ENCODE results near the gene TMEM266.

TMEM266 gene

GRCh38 chr15:76084256-76084655 lies 24.5 kb downstream of the TMEM266 start:
- Histone ChIP-seq H3K4me1 (no peaks in the 10 kb centered on the region), H3K9me3 (no peaks in the 10 kb centered on the region), H3K36me3 (replicated peaks) (no peaks in the 10 kb centered on the region), H3K4me3 (no peak overlapping the region), H3K27me3 (ENCODE audit: low read depth) (0 out of 2 replicates have a peak, but pooled peaks cover 2% of the 10 kb centered on the region)
- no peak for DNase-seq (ENCODE audit: low spot score in 2 of 2)
- in situ Hi-C loops (cut with MboI; ENCODE audit: low sequenced_read_pairs): no loop called here

- no peak for DNase-seq (ENCODE audit: low spot score in 2 of 2)
- Histone ChIP-seq H3K36me3 (replicated peaks) (no peaks in the 10 kb centered on the region), H3K9me3 (no peaks in the 10 kb centered on the region; the same call in 1 of the 2 replicates), H3K4me1 (no peaks in the 10 kb centered on the region), H3K4me3 (no peak overlapping the region), H3K27me3 (ENCODE audit: low read depth) (peaks cover 26% of the 10 kb centered on the region)
- in situ Hi-C loops (cut with MboI; ENCODE audit: low sequenced_read_pairs): loop anchor here (10.0 kb wide), 1 partner anchor 74 kb away; no protein-coding TSS in a partner anchor
Observed at GRCh38 chr15:76098685-76099084, 38.9 kb downstream of the TMEM266 start.

GRCh38 chr15:76099388-76099787 lies 39.6 kb downstream of the TMEM266 start:
- no peak for DNase-seq (ENCODE audit: low spot score in 2 of 2)
- peaks cover 26% of the 10 kb centered on the region for H3K27me3 ChIP-seq (ENCODE audit: low read depth)
- in situ Hi-C loops (cut with MboI; ENCODE audit: low sequenced_read_pairs): loop anchor here (10.0 kb wide), 1 partner anchor 75 kb away; no protein-coding TSS in a partner anchor

GRCh38 chr15:76100361-76100760 lies 40.6 kb downstream of the TMEM266 start:
- Histone ChIP-seq H3K9me3 (no peaks in the 10 kb centered on the region), H3K4me1 (no peaks in the 10 kb centered on the region), H3K27me3 (ENCODE audit: low read depth) (peaks cover 24% of the 10 kb centered on the region), H3K36me3 (replicated peaks) (no peaks in the 10 kb centered on the region), H3K4me3 (no peak overlapping the region)
- in situ Hi-C loops (cut with MboI; ENCODE audit: low sequenced_read_pairs): no loop called here
- DNase-seq (ENCODE audit: low spot score in 2 of 2): no peak

More at GRCh38 chr15:76099388-76099787, 39.6 kb downstream of the TMEM266 start:
- Histone ChIP-seq H3K36me3 (replicated peaks) (no peaks in the 10 kb centered on the region), H3K4me3 (no peak overlapping the region), H3K9me3 (no peaks in the 10 kb centered on the region; the same call in 1 of the 2 replicates), H3K4me1 (no peaks in the 10 kb centered on the region)

GRCh38 chr15:76101655-76102054 lies 41.9 kb downstream of the TMEM266 start:
- H3K36me3 ChIP-seq (replicated peaks): no peaks in the 10 kb centered on the region
- no peak overlapping the region for H3K4me3 ChIP-seq
- DNase-seq (ENCODE audit: low spot score in 2 of 2): no peak
- peaks cover 16% of the 10 kb centered on the region; the same call in 1 of the 2 replicates for H3K27me3 ChIP-seq (ENCODE audit: low read depth)
- H3K4me1 ChIP-seq: no peaks in the 10 kb centered on the region
- in situ Hi-C loops (cut with MboI; ENCODE audit: low sequenced_read_pairs): no loop called here
- no peaks in the 10 kb centered on the region for H3K9me3 ChIP-seq

- no peaks in the 10 kb centered on the region for H3K36me3 ChIP-seq (replicated peaks)
- no peaks in the 10 kb centered on the region for H3K4me1 ChIP-seq
- H3K9me3 ChIP-seq: no peaks in the 10 kb centered on the region
- H3K27me3 ChIP-seq (ENCODE audit: low read depth): peaks cover 2% of the 10 kb centered on the region; the same call in 1 of the 2 replicates
- in situ Hi-C loops (cut with MboI; ENCODE audit: low sequenced_read_pairs): no loop called here
- DNase-seq (ENCODE audit: low spot score in 2 of 2): no peak
- no peak overlapping the region for H3K4me3 ChIP-seq
Observed at GRCh38 chr15:76105391-76105790, 45.6 kb downstream of the TMEM266 start.

GRCh38 chr15:76105911-76106310 lies 46.1 kb downstream of the TMEM266 start:
- Histone ChIP-seq H3K4me3 (no peak overlapping the region), H3K36me3 (replicated peaks) (no peaks in the 10 kb centered on the region), H3K4me1 (no peaks in the 10 kb centered on the region), H3K27me3 (ENCODE audit: low read depth) (no peaks in the 10 kb centered on the region; the same call in 1 of the 2 replicates), H3K9me3 (no peaks in the 10 kb centered on the region)
- in situ Hi-C loops (cut with MboI; ENCODE audit: low sequenced_read_pairs): no loop called here
- no peak for DNase-seq (ENCODE audit: low spot score in 2 of 2)

- DNase-seq (ENCODE audit: low spot score in 2 of 2): no peak
- no peaks in the 10 kb centered on the region; the same call in 1 of the 2 replicates for H3K27me3 ChIP-seq (ENCODE audit: low read depth)
Observed at GRCh38 chr15:76107169-76107568, 47.4 kb downstream of the TMEM266 start.

GRCh38 chr15:76108021-76108723 lies 48.4 kb downstream of the TMEM266 start:
- in situ Hi-C loops (cut with MboI; ENCODE audit: low sequenced_read_pairs): no loop called here

More at GRCh38 chr15:76107169-76107568, 47.4 kb downstream of the TMEM266 start:
- no peaks in the 10 kb centered on the region for H3K36me3 ChIP-seq (replicated peaks)
- H3K4me1 ChIP-seq: no peaks in the 10 kb centered on the region
- no peak overlapping the region for H3K4me3 ChIP-seq
- in situ Hi-C loops (cut with MboI; ENCODE audit: low sequenced_read_pairs): no loop called here
- no peaks in the 10 kb centered on the region for H3K9me3 ChIP-seq

GRCh38 chr15:76109046-76109445 lies 49.3 kb downstream of the TMEM266 start:
- Histone ChIP-seq H3K9me3 (no peaks in the 10 kb centered on the region), H3K36me3 (replicated peaks) (no peaks in the 10 kb centered on the region), H3K4me1 (no peaks in the 10 kb centered on the region), H3K4me3 (no peak overlapping the region), H3K27me3 (ENCODE audit: low read depth) (no peaks in the 10 kb centered on the region)
- in situ Hi-C loops (cut with MboI; ENCODE audit: low sequenced_read_pairs): no loop called here
- DNase-seq (ENCODE audit: low spot score in 2 of 2): no peak

More at GRCh38 chr15:76108021-76108723, 48.4 kb downstream of the TMEM266 start:
- no peak for DNase-seq (ENCODE audit: low spot score in 2 of 2)
- Histone ChIP-seq H3K36me3 (replicated peaks) (no peaks in the 10 kb centered on the region), H3K9me3 (no peaks in the 10 kb centered on the region), H3K4me3 (no peak overlapping the region), H3K4me1 (no peaks in the 10 kb centered on the region), H3K27me3 (ENCODE audit: low read depth) (no peaks in the 10 kb centered on the region)

GRCh38 chr15:76114561-76114960 lies 54.8 kb downstream of the TMEM266 start:
- H3K27me3 ChIP-seq (ENCODE audit: low read depth): no peaks in the 10 kb centered on the region
- H3K4me1 ChIP-seq: no peaks in the 10 kb centered on the region
- no peaks in the 10 kb centered on the region for H3K9me3 ChIP-seq
- no peak for DNase-seq (ENCODE audit: low spot score in 2 of 2)
- no peak overlapping the region for H3K4me3 ChIP-seq
- in situ Hi-C loops (cut with MboI; ENCODE audit: low sequenced_read_pairs): no loop called here
- H3K36me3 ChIP-seq (replicated peaks): no peaks in the 10 kb centered on the region

GRCh38 chr15:76116138-76116885 lies 56.5 kb downstream of the TMEM266 start:
- Histone ChIP-seq H3K4me1 (no peaks in the 10 kb centered on the region), H3K4me3 (no peak overlapping the region), H3K9me3 (no peaks in the 10 kb centered on the region), H3K27me3 (ENCODE audit: low read depth) (0 out of 2 replicates have a peak, but pooled peaks cover 3% of the 10 kb centered on the region), H3K36me3 (replicated peaks) (no peaks in the 10 kb centered on the region)
- no peak for DNase-seq (ENCODE audit: low spot score in 2 of 2)
- in situ Hi-C loops (cut with MboI; ENCODE audit: low sequenced_read_pairs): no loop called here

- Histone ChIP-seq H3K36me3 (replicated peaks) (no peaks in the 10 kb centered on the region), H3K4me1 (no peaks in the 10 kb centered on the region), H3K4me3 (no peak overlapping the region), H3K27me3 (ENCODE audit: low read depth) (peaks cover 4% of the 10 kb centered on the region; the same call in 1 of the 2 replicates), H3K9me3 (no peaks in the 10 kb centered on the region)
- DNase-seq (ENCODE audit: low spot score in 2 of 2): no peak
- in situ Hi-C loops (cut with MboI; ENCODE audit: low sequenced_read_pairs): no loop called here
Observed at GRCh38 chr15:76117181-76117580, 57.4 kb downstream of the TMEM266 start.

- H3K9me3 ChIP-seq: no peaks in the 10 kb centered on the region
- DNase-seq (ENCODE audit: low spot score in 2 of 2): no peak
- in situ Hi-C loops (cut with MboI; ENCODE audit: low sequenced_read_pairs): no loop called here
- H3K36me3 ChIP-seq (replicated peaks): no peaks in the 10 kb centered on the region
- no peaks in the 10 kb centered on the region for H3K4me1 ChIP-seq
- peaks cover 13% of the 10 kb centered on the region; the same call in 1 of the 2 replicates for H3K27me3 ChIP-seq (ENCODE audit: low read depth)
- H3K4me3 ChIP-seq: no peak overlapping the region
Observed at GRCh38 chr15:76118767-76119166, 59.0 kb downstream of the TMEM266 start.
